HepG2 (cell line): ENCODE results near the gene ACBD6. TPM values are rescaled to one million over a fixed set of nuclear protein-coding genes. Genes with fewer than 3 reads are reported as not detected.

ENCODE experiments used
- ATAC-seq: fragments of 200-7000 bp; cut with Tn5 transposase; 3 replicates; pipeline ENCODE4 v1.9.1; 2020; ENCODE audit warnings: mild to moderate bottlenecking, moderate library complexity
- BruUV-seq: library from RNA; stranded (reverse); fragments of 400-500 nt; replicated peaks from 2 replicates; lab custom pipeline; 2021; lab: Mats Ljungman, UMichigan
- CTCF ChIA-PET: fragments of 300-600 bp; formaldehyde crosslinking; extraction: SDS; loops from one replicate; lab custom pipeline; 2021; ENCODE audit warnings: low total read pairs, inconsistent platforms, low intra/inter-chr PET ratio; lab: Yijun Ruan, JAX
- POLR2A ChIA-PET: fragments of 350-600 bp; sonication (Branson Sonifier 250); formaldehyde crosslinking; loops from one replicate; lab custom pipeline; 2020; ENCODE audit warnings: antibody characterized with exemption, inconsistent platforms; lab: Yijun Ruan, JAX
- DNase-seq: peaks from one replicate; pipeline ENCODE4 v3.0.0-alpha.2; 2015; ENCODE audit warnings: low spot score
- FAIRE-seq: peaks from 3 replicates; lab custom pipeline; 2011; peaks lifted over from hg19 to GRCh38; lab: Jason Lieb, UNC
- H2AFZ ChIP-seq: one replicate; pipeline ENCODE4 v1.6.1; 2011; ENCODE audit warnings: low read length, inconsistent platforms
- H3K27ac ChIP-seq: fragments of 300-600 bp; 3 replicates; pipeline ENCODE4 v1.8.0; 2011; ENCODE audit warnings: mixed run types, mild to moderate bottlenecking, mixed read lengths, low read length, inconsistent platforms; ENCODE audit not compliant: insufficient read depth; ENCODE audit errors: extremely low read length
- H3K27me3 ChIP-seq, 2 experiments: fragments of 200-600 bp in 1 of 2; 2 replicates in 1 of 2; 3 replicates in 1 of 2; pipeline versions ENCODE4 v1.6.0 to v1.8.0; 2011; ENCODE audit warnings: low read length in 2 of 2, mild to moderate bottlenecking in 2 of 2, moderate library complexity in 2 of 2, inconsistent platforms in 1 of 2; ENCODE audit not compliant: insufficient read depth in 2 of 2, control insufficient read depth in 1 of 2
- H3K36me3 ChIP-seq, 2 experiments: fragments of 200-600 bp in 1 of 2; replicated peaks in 1 of 2; 2 replicates in 1 of 2; 3 replicates in 1 of 2; pipeline versions ENCODE4 v1.5.1 to v1.8.0; 2011; ENCODE audit warnings: low read length in 2 of 2, inconsistent platforms in 1 of 2; ENCODE audit not compliant: insufficient read depth in 2 of 2, control insufficient read depth in 1 of 2
- H3K4me1 ChIP-seq: 2 replicates; pipeline ENCODE4 v1.5.1; 2012; ENCODE audit warnings: low read length, inconsistent platforms; ENCODE audit not compliant: insufficient read depth
- H3K4me2 ChIP-seq: 2 replicates; pipeline ENCODE4 v1.6.0; 2011; ENCODE audit warnings: low read depth, low read length, inconsistent platforms
- H3K4me3 ChIP-seq, 3 experiments: fragments of 200-600 bp in 1 of 3; sonication (generic), shearing (Covaris generic) in 1 of 3; replicated peaks in 1 of 3; 2 replicates each; pipeline ENCODE4 v1.5.1; 2011 to 2016; ENCODE audit warnings: low read length in 3 of 3, inconsistent platforms in 2 of 3, low read depth in 2 of 3, mild to moderate bottlenecking in 2 of 3, control low read depth in 1 of 3, mixed read lengths in 1 of 3; ENCODE audit not compliant: insufficient read depth in 1 of 3
- H3K79me2 ChIP-seq: one replicate; pipeline ENCODE4 v1.6.1; 2011; ENCODE audit warnings: low read length, inconsistent platforms; ENCODE audit not compliant: insufficient read depth
- H3K9ac ChIP-seq: 2 replicates; pipeline ENCODE4 v1.6.0; 2011; ENCODE audit warnings: mild to moderate bottlenecking, low read depth, low read length, inconsistent platforms; ENCODE audit not compliant: insufficient read depth
- H3K9me3 ChIP-seq: 2 replicates; pipeline ENCODE4 v1.5.1; 2012; ENCODE audit warnings: mild to moderate bottlenecking, low read length
- H4K20me1 ChIP-seq: 2 replicates; pipeline ENCODE4 v1.6.0; 2011; ENCODE audit warnings: inconsistent platforms, mild to moderate bottlenecking, low read length, moderate library complexity; ENCODE audit not compliant: insufficient read depth
- ATF6 ChIP-seq: sonication (generic); formaldehyde crosslinking; conservative IDR thresholded peaks from 2 replicates; pipeline ENCODE4 v1.4.0; 2020; ENCODE audit warnings: missing genetic modification reagents
- FOXO4 ChIP-seq: sonication (generic); formaldehyde crosslinking; conservative IDR thresholded peaks from 2 replicates; pipeline ENCODE4 v1.8.1; 2023; ENCODE audit warnings: missing genetic modification reagents
- HHEX ChIP-seq: IDR thresholded peaks from 2 replicates; pipeline ENCODE4 v1.6.1; 2016; ENCODE audit warnings: control low read depth
- KAT2B ChIP-seq: fragments of 150-350 bp; IDR thresholded peaks from 2 replicates; pipeline ENCODE4 v1.6.1; 2014; ENCODE audit warnings: low read depth, low read length, borderline replicate concordance
- MTA1 ChIP-seq: sonication (generic); formaldehyde crosslinking; IDR thresholded peaks from 2 replicates; pipeline ENCODE4 v1.4.0; 2020; ENCODE audit warnings: missing genetic modification reagents, mild to moderate bottlenecking, borderline replicate concordance
- TCF7 ChIP-seq: sonication (generic); IDR thresholded peaks from 2 replicates; pipeline ENCODE4 v1.6.1; 2016; ENCODE audit warnings: antibody characterized with exemption, low read depth
- ZBTB10 ChIP-seq: sonication (generic); formaldehyde crosslinking; IDR thresholded peaks from 2 replicates; pipeline ENCODE4 v1.4.0; 2020; ENCODE audit warnings: missing genetic modification reagents, borderline replicate concordance
- ZBTB2 ChIP-seq: sonication (generic); formaldehyde crosslinking; IDR thresholded peaks from 2 replicates; pipeline ENCODE4 v1.8.0; 2022; ENCODE audit warnings: low read depth, missing genetic modification reagents
- ZNF280B ChIP-seq: sonication (generic); formaldehyde crosslinking; IDR thresholded peaks from 2 replicates; pipeline ENCODE4 v1.5.0; 2020; ENCODE audit warnings: missing genetic modification reagents, mild to moderate bottlenecking, borderline replicate concordance
- ZNF432 ChIP-seq: sonication (generic); formaldehyde crosslinking; IDR thresholded peaks from 2 replicates; pipeline ENCODE4 v1.5.0; 2020; ENCODE audit warnings: missing genetic modification reagents, mild to moderate bottlenecking, borderline replicate concordance
- ZNF460 ChIP-seq: sonication (generic); formaldehyde crosslinking; IDR thresholded peaks from 2 replicates; pipeline ENCODE4 v1.5.1; 2020; ENCODE audit warnings: missing genetic modification reagents, mild to moderate bottlenecking, borderline replicate concordance
- ZNF503 ChIP-seq: sonication (generic); formaldehyde crosslinking; IDR thresholded peaks from 2 replicates; pipeline ENCODE4 v1.4.0; 2020; ENCODE audit warnings: missing genetic modification reagents
- ZNF660 ChIP-seq: sonication (generic); formaldehyde crosslinking; IDR thresholded peaks from 2 replicates; pipeline ENCODE4 v1.5.1; 2020; ENCODE audit warnings: mild to moderate bottlenecking, low read depth, missing genetic modification reagents, borderline replicate concordance
- WGBS: methylation state at CpG from one replicate; pipeline ENCODE4 v1.1.6; 2017; ENCODE audit warnings: low lambda C conversion rate; 5-methylcytosine and 5-hydroxymethylcytosine counted together
- in situ Hi-C: cut with HindIII; loops from 2 replicates; pipeline ENCODE4 v1.10.0; 2017; ENCODE audit warnings: low pct_unique_long_range_greater_than_20kb; ENCODE audit not compliant: extremely low pct_ligation_motif_present
- intact Hi-C: fragments of 100-400 bp; cut with micrococcal nuclease; formaldehyde crosslinking; loops from one replicate; pipeline ENCODE4 v1.10.0; 2022; ENCODE audit not compliant: unreplicated experiment
- polyA plus RNA-seq, 8 experiments: library from polyadenylated mRNA; depleted of rRNA in 3 of 8; stranded (reverse) in 7 of 8; unstranded in 1 of 8; fragments of >200 nt; fragmentation: Illumina TruSeq in 4 of 8; extraction: Trizol in 4 of 8; gene quantifications; 2 replicates each; pipeline versions ENCODE4 v1.2.1 to v1.2.3, GENCODE V29; 2011 to 2016; ENCODE audit warnings: low read depth in 4 of 8, missing spikeins in 1 of 8, mixed read lengths in 1 of 8; ENCODE audit not compliant: insufficient read depth in 1 of 8
- total RNA-seq, 5 experiments: library from RNA; depleted of rRNA; stranded (reverse); fragments of >200 nt; fragmentation: Illumina TruSeq; extraction: Trizol; gene quantifications; 2 replicates each; pipeline ENCODE4 v1.2.3, GENCODE V29; 2016; ENCODE audit warnings: low read depth in 1 of 5

Gene ACBD6
- total and polyA plus RNA-seq, 2 of the 13 experiments (the other 11 are each of a cell fraction or from before 2014, with no cell fraction given), result 33.5 to 47.2 TPM

- in situ Hi-C loops (no loop called here), intact Hi-C loops (no loop called here)
- no peak for DNase-seq
- no peak overlapping the region for H3K4me3 ChIP-seq
- H4K20me1 ChIP-seq, result no peaks in the 10 kb centered on the region
- no peak overlapping the region for H3K9ac ChIP-seq
- WGBS, result 86% methylated on average over 1 of the region's 1 CpG
- no peaks in the 10 kb centered on the region for H3K79me2 ChIP-seq
- CTCF ChIA-PET, result no interaction called here
- no peak overlapping the region for H3K4me2 ChIP-seq
- H3K27me3 ChIP-seq, result no peaks in the 10 kb centered on the region
- no peaks in the 10 kb centered on the region for H3K4me1 ChIP-seq
- no peak overlapping the region for H3K27ac ChIP-seq
- TF ChIP-seq HHEX (CRISPR knock-in tag) (no peak), ZNF503 (no peak), TCF7 (no peak), ZNF432 (CRISPR knock-in tag) (no peak), MTA1 (no peak), ZBTB10 (CRISPR knock-in tag) (no peak), KAT2B (no peak), ZBTB2 (CRISPR knock-in tag) (no peak), ZNF460 (no peak), ZNF280B (CRISPR knock-in tag) (no peak), ATF6 (CRISPR knock-in tag) (no peak), FOXO4 (CRISPR knock-in tag) (no peak), ZNF660 (no peak)
- TF ChIP-seq, all 625 proteins: peak for 0
- no peak for ATAC-seq
- no TSS peak for BruUV-seq
- no peak overlapping the region for H2AFZ ChIP-seq
- POLR2A ChIA-PET, result no interaction called here
- FAIRE-seq, result no peak
- H3K36me3 ChIP-seq, result peaks cover 1 to 22% of the 10 kb centered on the region in 2 experiments; a peak in 4 of 5 replicates
- no peaks in the 10 kb centered on the region for H3K9me3 ChIP-seq
These were observed 220.9 kb downstream of the ACBD6 start for GRCh38 chr1:180281490-180281889.
